HG03139 (cell line): ENCODE measurements around the gene DSCAML1.

Experiments used
- ATAC-seq: cut with Tn5 transposase; IDR thresholded peaks from one replicate; pipeline ENCODE4 v1.9.1; 2021; ENCODE audit not compliant: unreplicated experiment

DSCAML1 gene

GRCh38 chr11:117562136-117562535 lies 234.9 kb downstream of the DSCAML1 start:
- no peak for ATAC-seq

- ATAC-seq = no peak
Measured at GRCh38 chr11:117560780-117561530, 236.1 kb downstream of the DSCAML1 start.

GRCh38 chr11:117559698-117560097 lies 237.3 kb downstream of the DSCAML1 start:
- no peak for ATAC-seq

- no peak for ATAC-seq
Measured at GRCh38 chr11:117557361-117557760, 239.7 kb downstream of the DSCAML1 start.

- no peak for ATAC-seq
Measured at GRCh38 chr11:117554601-117555333, 242.2 kb downstream of the DSCAML1 start.

GRCh38 chr11:117552626-117553025 lies 244.4 kb downstream of the DSCAML1 start:
- no peak for ATAC-seq

- no peak for ATAC-seq
Measured at GRCh38 chr11:117551761-117552343, 245.2 kb downstream of the DSCAML1 start.

- no peak for ATAC-seq
Measured at GRCh38 chr11:117550466-117550865, 246.6 kb downstream of the DSCAML1 start.

GRCh38 chr11:117549417-117549816 lies 247.6 kb downstream of the DSCAML1 start:
- ATAC-seq = no peak

GRCh38 chr11:117548876-117549275 lies 248.1 kb downstream of the DSCAML1 start:
- no peak for ATAC-seq

GRCh38 chr11:117547946-117548345 lies 249.1 kb downstream of the DSCAML1 start:
- no peak for ATAC-seq

- no peak for ATAC-seq
Measured at GRCh38 chr11:117547195-117547850, 249.7 kb downstream of the DSCAML1 start.

GRCh38 chr11:117546431-117547194 lies 250.4 kb downstream of the DSCAML1 start:
- no peak for ATAC-seq

- ATAC-seq = no peak
Measured at GRCh38 chr11:117545706-117546105, 251.3 kb downstream of the DSCAML1 start.

- ATAC-seq = no peak
Measured at GRCh38 chr11:117544130-117544800, 252.8 kb downstream of the DSCAML1 start.

GRCh38 chr11:117541211-117541610 lies 255.8 kb downstream of the DSCAML1 start:
- no peak for ATAC-seq

- ATAC-seq = no peak
Measured at GRCh38 chr11:117538263-117539135, 258.5 kb downstream of the DSCAML1 start.

GRCh38 chr11:117535850-117536411 lies 261.1 kb downstream of the DSCAML1 start:
- no peak for ATAC-seq
